Neural progenitor cell (in vitro differentiated cells): ENCODE data around the gene SNRNP70. TPM values are rescaled to one million over a fixed set of nuclear protein-coding genes. Genes with fewer than 3 reads are reported as not detected.

ENCODE experiments used
- DNase-seq: peaks from one replicate; pipeline ENCODE4 v3.0.0-alpha.2; 2016; ENCODE audit warnings: low spot score
- H2AFZ ChIP-seq: fragments of 200-600 bp; sonication (generic); replicated peaks from 2 replicates; pipeline ENCODE4 v1.6.1; 2016; ENCODE audit warnings: antibody characterized with exemption
- H3F3A ChIP-seq: fragments of 200-600 bp; sonication (generic); 2 replicates; pipeline ENCODE4 v1.6.1; 2016; ENCODE audit warnings: antibody characterized with exemption, low read depth
- H3K27ac ChIP-seq: fragments of 200-600 bp; sonication (generic); 2 replicates; pipeline ENCODE4 v1.5.1; 2016; ENCODE audit warnings: mild to moderate bottlenecking
- H3K27me3 ChIP-seq: fragments of 200-600 bp; sonication (generic); 2 replicates; pipeline ENCODE4 v1.6.1; 2016; ENCODE audit warnings: mild to moderate bottlenecking, moderate library complexity
- H3K36me3 ChIP-seq: fragments of 200-600 bp; sonication (generic); 2 replicates; pipeline ENCODE4 v1.5.1; 2016
- H3K4me1 ChIP-seq: fragments of 200-600 bp; sonication (generic); 2 replicates; pipeline ENCODE4 v1.6.1; 2016; ENCODE audit warnings: mixed run types
- H3K4me2 ChIP-seq: fragments of 200-600 bp; sonication (generic); 2 replicates; pipeline ENCODE4 v1.6.1; 2016
- H3K4me3 ChIP-seq: fragments of 200-600 bp; sonication (generic); 2 replicates; pipeline ENCODE4 v1.5.1; 2016
- H3K79me2 ChIP-seq: fragments of 200-600 bp; sonication (generic); 2 replicates; pipeline ENCODE4 v1.6.1; 2016; ENCODE audit warnings: low read depth
- H3K9ac ChIP-seq: fragments of 200-600 bp; sonication (generic); 2 replicates; pipeline ENCODE4 v1.6.1; 2016
- H3K9me3 ChIP-seq: fragments of 200-600 bp; sonication (generic); 2 replicates; pipeline ENCODE4 v1.5.1; 2016; ENCODE audit warnings: low read depth
- H4K20me1 ChIP-seq: fragments of 200-600 bp; sonication (generic); 2 replicates; pipeline ENCODE4 v1.6.1; 2016; ENCODE audit warnings: low read depth
- H3K27ac Mint-ChIP-seq: 3 replicates; pipeline ENCODE4 v1.8.0; 2021; ENCODE audit warnings: mixed read lengths
- H3K27me3 Mint-ChIP-seq: 2 replicates; pipeline ENCODE4 v1.8.0; 2022; ENCODE audit warnings: low read depth, mild to moderate bottlenecking, inconsistent platforms, moderate library complexity, mixed read lengths; ENCODE audit not compliant: insufficient read depth
- H3K36me3 Mint-ChIP-seq: 3 replicates; pipeline ENCODE4 v1.8.0; 2021; ENCODE audit warnings: mixed read lengths
- H3K4me1 Mint-ChIP-seq: 3 replicates; pipeline ENCODE4 v1.8.0; 2021; ENCODE audit warnings: mixed read lengths
- H3K4me3 Mint-ChIP-seq: 3 replicates; pipeline ENCODE4 v1.8.0; 2021; ENCODE audit warnings: mild to moderate bottlenecking, moderate library complexity, mixed read lengths
- H3K9me3 Mint-ChIP-seq: 3 replicates; pipeline ENCODE4 v1.8.0; 2020; ENCODE audit warnings: mixed read lengths
- EZH2 ChIP-seq: fragments of 200-600 bp; sonication (generic); IDR thresholded peaks from 2 replicates; pipeline ENCODE4 v1.6.1; 2017; ENCODE audit warnings: antibody characterized with exemption, mild to moderate bottlenecking, moderate library complexity
- EZH2phosphoT487 ChIP-seq: fragments of 200-600 bp; sonication (generic); IDR thresholded peaks from 2 replicates; pipeline ENCODE4 v1.6.1; 2017; ENCODE audit warnings: antibody characterized with exemption
- total RNA-seq: library from RNA; depleted of rRNA; stranded (reverse); fragments of >200 nt; gene quantifications from 2 replicates; pipeline ENCODE4 v1.2.3, GENCODE V29; 2015; ENCODE audit warnings: low replicate concordance
- TF ChIP-seq, protein P1 (sequence below): fragments of 200-600 bp; sonication (generic); IDR thresholded peaks from 2 replicates; pipeline ENCODE4 v1.5.1; 2017; ENCODE audit warnings: antibody characterized with exemption, mild to moderate bottlenecking

SNRNP70 gene
- total RNA-seq, 1 donor from 2014 or later, result 162 TPM

- Mint-ChIP-seq H3K36me3 (no peaks in the 10 kb centered on the region), H3K27ac (no peak overlapping the region), H3K4me1 (peaks cover 37% of the 10 kb centered on the region), H3K27me3 (no peaks in the 10 kb centered on the region), H3K9me3 (no peaks in the 10 kb centered on the region), H3K4me3 (peak overlapping the region; percentile 96)
- peaks cover 6% of the 10 kb centered on the region for H4K20me1 ChIP-seq
- peak overlapping the region; percentile 68 for H2AFZ ChIP-seq
- no peaks in the 10 kb centered on the region for H3K79me2 ChIP-seq
- DNase-seq, result no peak
- peak overlapping the region; percentile 67 for H3K4me3 ChIP-seq
- no peak overlapping the region for H3K27ac ChIP-seq
- H3K9ac ChIP-seq, result no peak overlapping the region
- peaks cover 16% of the 10 kb centered on the region for H3K4me1 ChIP-seq
- H3K4me2 ChIP-seq, result peak overlapping the region; percentile 89
- H3K36me3 ChIP-seq, result no peaks in the 10 kb centered on the region
- TF ChIP-seq, protein P1, sequence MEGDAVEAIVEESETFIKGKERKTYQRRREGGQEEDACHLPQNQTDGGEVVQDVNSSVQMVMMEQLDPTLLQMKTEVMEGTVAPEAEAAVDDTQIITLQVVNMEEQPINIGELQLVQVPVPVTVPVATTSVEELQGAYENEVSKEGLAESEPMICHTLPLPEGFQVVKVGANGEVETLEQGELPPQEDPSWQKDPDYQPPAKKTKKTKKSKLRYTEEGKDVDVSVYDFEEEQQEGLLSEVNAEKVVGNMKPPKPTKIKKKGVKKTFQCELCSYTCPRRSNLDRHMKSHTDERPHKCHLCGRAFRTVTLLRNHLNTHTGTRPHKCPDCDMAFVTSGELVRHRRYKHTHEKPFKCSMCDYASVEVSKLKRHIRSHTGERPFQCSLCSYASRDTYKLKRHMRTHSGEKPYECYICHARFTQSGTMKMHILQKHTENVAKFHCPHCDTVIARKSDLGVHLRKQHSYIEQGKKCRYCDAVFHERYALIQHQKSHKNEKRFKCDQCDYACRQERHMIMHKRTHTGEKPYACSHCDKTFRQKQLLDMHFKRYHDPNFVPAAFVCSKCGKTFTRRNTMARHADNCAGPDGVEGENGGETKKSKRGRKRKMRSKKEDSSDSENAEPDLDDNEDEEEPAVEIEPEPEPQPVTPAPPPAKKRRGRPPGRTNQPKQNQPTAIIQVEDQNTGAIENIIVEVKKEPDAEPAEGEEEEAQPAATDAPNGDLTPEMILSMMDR, result no peak
- TF ChIP-seq EZH2 (no peak), EZH2phosphoT487 (no peak)
- H3F3A ChIP-seq, result peaks cover 62% of the 10 kb centered on the region
- no peaks in the 10 kb centered on the region for H3K9me3 ChIP-seq
- H3K27me3 ChIP-seq, result peaks cover 26% of the 10 kb centered on the region
Observed at GRCh38 chr19:49148044-49148682, 62.9 kb downstream of the SNRNP70 start.

DNA sequence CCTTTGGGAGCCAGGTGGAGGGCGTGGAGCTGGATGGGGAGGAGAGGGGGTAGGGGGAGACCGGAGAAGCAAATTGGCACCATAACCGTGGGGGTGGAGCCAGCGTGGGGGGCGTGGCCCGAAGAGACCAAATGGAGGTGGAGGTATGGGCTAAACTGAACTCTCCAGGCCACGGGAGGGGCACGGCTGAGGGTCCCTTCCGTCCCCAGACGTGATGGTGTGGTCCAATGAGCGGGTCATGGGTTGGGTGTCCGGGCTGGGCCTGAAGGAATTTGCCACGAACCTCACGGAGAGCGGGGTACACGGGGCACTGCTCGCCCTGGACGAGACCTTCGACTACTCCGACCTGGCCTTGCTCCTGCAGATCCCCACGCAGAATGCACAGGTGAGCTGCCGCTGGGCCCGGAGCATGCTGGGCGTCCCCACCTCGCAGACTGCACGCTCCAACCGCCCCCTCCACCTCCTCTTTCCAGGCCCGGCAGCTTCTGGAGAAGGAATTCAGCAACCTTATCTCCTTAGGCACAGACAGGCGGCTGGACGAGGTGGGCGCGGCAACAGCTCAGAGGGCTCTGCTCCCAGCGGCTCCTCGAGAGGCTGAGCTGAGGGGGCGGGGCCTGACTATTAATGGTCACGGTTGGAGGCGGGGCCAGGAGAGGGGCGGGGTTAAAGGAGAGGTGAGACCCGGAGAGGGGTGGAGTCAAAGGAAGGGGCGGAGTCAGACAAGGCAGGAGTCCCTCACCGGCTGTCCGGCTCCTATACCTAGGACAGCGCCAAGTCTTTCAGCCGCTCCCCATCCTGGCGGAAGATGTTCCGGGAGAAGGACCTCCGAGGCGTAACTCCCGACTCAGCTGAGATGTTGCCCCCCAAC lies 63.8 kb downstream of the SNRNP70 start:
- no peak overlapping the region for H3K27ac ChIP-seq
- Mint-ChIP-seq H3K4me3 (peak overlapping the region; percentile 96), H3K27ac (no peak overlapping the region), H3K27me3 (peaks cover 3% of the 10 kb centered on the region), H3K36me3 (peaks cover 1% of the 10 kb centered on the region), H3K9me3 (no peaks in the 10 kb centered on the region), H3K4me1 (peaks cover 36% of the 10 kb centered on the region)
- no peak overlapping the region for H3K9ac ChIP-seq
- H3K27me3 ChIP-seq, result peaks cover 34% of the 10 kb centered on the region
- DNase-seq, result peak; percentile 100
- peak overlapping the region; percentile 67 for H3K4me3 ChIP-seq
- peak overlapping the region; percentile 92 for H3K4me2 ChIP-seq
- no peaks in the 10 kb centered on the region for H3K79me2 ChIP-seq
- peaks cover 6% of the 10 kb centered on the region for H4K20me1 ChIP-seq
- peaks cover 16% of the 10 kb centered on the region for H3K4me1 ChIP-seq
- H3F3A ChIP-seq, result peaks cover 62% of the 10 kb centered on the region
- TF ChIP-seq, protein P1, result no peak
- TF ChIP-seq EZH2, result no peak
- TF ChIP-seq EZH2phosphoT487, result no peak
- peak overlapping the region; percentile 68 for H2AFZ ChIP-seq
- H3K9me3 ChIP-seq, result no peaks in the 10 kb centered on the region
- no peaks in the 10 kb centered on the region for H3K36me3 ChIP-seq

GRCh38 chr19:49149652-49150105 lies 64.4 kb downstream of the SNRNP70 start:
- H3K9ac ChIP-seq, result no peak overlapping the region
- no peaks in the 10 kb centered on the region for H3K79me2 ChIP-seq
- H3K4me3 ChIP-seq, result peak overlapping the region; percentile 67
- no peaks in the 10 kb centered on the region for H3K9me3 ChIP-seq
- peak overlapping the region; percentile 96 for H3K4me3 Mint-ChIP-seq
- peaks cover 6% of the 10 kb centered on the region for H4K20me1 ChIP-seq
- H3K36me3 Mint-ChIP-seq, result peaks cover 4% of the 10 kb centered on the region
- H3K27me3 ChIP-seq, result peaks cover 37% of the 10 kb centered on the region
- H3K4me2 ChIP-seq, result peak overlapping the region; percentile 92
- H3K9me3 Mint-ChIP-seq, result no peaks in the 10 kb centered on the region
- H3K4me1 Mint-ChIP-seq, result peaks cover 36% of the 10 kb centered on the region
- peak overlapping the region; percentile 97 for H3K27ac Mint-ChIP-seq
- peak; percentile 92 for DNase-seq
- peaks cover 16% of the 10 kb centered on the region for H3K4me1 ChIP-seq
- H2AFZ ChIP-seq, result peak overlapping the region; percentile 93
- H3K36me3 ChIP-seq, result no peaks in the 10 kb centered on the region
- TF ChIP-seq EZH2phosphoT487, result no peak
- TF ChIP-seq EZH2, result no peak
- TF ChIP-seq, protein P1, result no peak
- H3K27ac ChIP-seq, result no peak overlapping the region
- peaks cover 62% of the 10 kb centered on the region for H3F3A ChIP-seq
- peaks cover 8% of the 10 kb centered on the region for H3K27me3 Mint-ChIP-seq
